NB4 (cell line): ENCODE data around the gene NFIA.

Experiments
- CTCF ChIP-seq: IDR thresholded peaks from one replicate; pipeline ENCODE4 v1.5.1; 2012; ENCODE audit warnings: low read depth, low read length
- MAX ChIP-seq: IDR thresholded peaks from 2 replicates; pipeline ENCODE4 v1.6.1; 2011; ENCODE audit warnings: low read depth, low read length
- MYC ChIP-seq: IDR thresholded peaks from 2 replicates; pipeline ENCODE4 v1.6.1; 2011; ENCODE audit warnings: low read depth, low read length
- POLR2A ChIP-seq: IDR thresholded peaks from 2 replicates; pipeline ENCODE4 v1.6.1; 2011; ENCODE audit warnings: mild to moderate bottlenecking; ENCODE audit not compliant: insufficient read length; ENCODE audit errors: extremely low read depth

GRCh38 chr1:61222240-61222639, 139.9 kb downstream of the NFIA start:
- no peak for TF ChIP-seq CTCF
- TF ChIP-seq MAX = no peak
- no peak for TF ChIP-seq MYC
- TF ChIP-seq POLR2A = no peak
